Lower lobe of right lung (tissue), 2 donors: ENCODE results near the gene PEX3. TPM values are rescaled to one million over a fixed set of nuclear protein-coding genes. Genes with fewer than 3 reads are reported as not detected.

Source experiments
- ATAC-seq, 2 donors: fragments of 200-7000 bp; cut with Tn5 transposase; one replicate each; pipeline ENCODE4 v1.9.1; 2020 to 2022; ENCODE audit warnings: mild to moderate bottlenecking in 2 of 2, moderate library complexity in 2 of 2
- DNase-seq: peaks from one replicate; pipeline ENCODE4 v3.0.0-alpha.2; 2020
- H3K27ac ChIP-seq: fragments of 200-600 bp; one replicate; pipeline ENCODE4 v1.8.0; 2022
- H3K27me3 ChIP-seq: fragments of 200-600 bp; one replicate; pipeline ENCODE4 v1.8.0; 2022; ENCODE audit warnings: low read depth
- H3K36me3 ChIP-seq: fragments of 200-600 bp; one replicate; pipeline ENCODE4 v1.8.0; 2022; ENCODE audit warnings: mild to moderate bottlenecking
- H3K4me1 ChIP-seq: fragments of 200-600 bp; one replicate; pipeline ENCODE4 v1.8.0; 2022
- H3K4me3 ChIP-seq: fragments of 200-600 bp; one replicate; pipeline ENCODE4 v1.8.0; 2022; ENCODE audit warnings: mild to moderate bottlenecking
- H3K9me3 ChIP-seq: fragments of 200-600 bp; one replicate; pipeline ENCODE4 v1.8.0; 2022
- intact Hi-C: fragments of 100-400 bp; cut with DNase I; formaldehyde crosslinking; loops from one replicate; pipeline ENCODE4 v1.11.0; 2022
- total RNA-seq: library from RNA; stranded (reverse); fragmentation: NEBNext Ultra II Directional; extraction: Animal tissue kit (Norgen Biotek cat#: 25700); gene quantifications from one replicate; pipeline ENCODE4 v1.2.1, GENCODE V29; 2021
- TF ChIP-seq, protein P1 (sequence below): fragments of 200-600 bp; IDR thresholded peaks from one replicate; pipeline ENCODE4 v1.8.0; 2022; ENCODE audit warnings: antibody characterized with exemption, mild to moderate bottlenecking
- donor health status: DM: no; HTN: yes; CAD: no; lungs with severe emphysema.

PEX3 gene
- total RNA-seq, 1 donor from 2014 or later: 14.7 TPM

- peaks cover 84% of the 10 kb centered on the region for H3K36me3 ChIP-seq
- no peaks in the 10 kb centered on the region for H3K27me3 ChIP-seq
- intact Hi-C loops: no loop called here
- no peak overlapping the region for H3K27ac ChIP-seq
- no peaks in the 10 kb centered on the region for H3K9me3 ChIP-seq
- TF ChIP-seq, protein P1, sequence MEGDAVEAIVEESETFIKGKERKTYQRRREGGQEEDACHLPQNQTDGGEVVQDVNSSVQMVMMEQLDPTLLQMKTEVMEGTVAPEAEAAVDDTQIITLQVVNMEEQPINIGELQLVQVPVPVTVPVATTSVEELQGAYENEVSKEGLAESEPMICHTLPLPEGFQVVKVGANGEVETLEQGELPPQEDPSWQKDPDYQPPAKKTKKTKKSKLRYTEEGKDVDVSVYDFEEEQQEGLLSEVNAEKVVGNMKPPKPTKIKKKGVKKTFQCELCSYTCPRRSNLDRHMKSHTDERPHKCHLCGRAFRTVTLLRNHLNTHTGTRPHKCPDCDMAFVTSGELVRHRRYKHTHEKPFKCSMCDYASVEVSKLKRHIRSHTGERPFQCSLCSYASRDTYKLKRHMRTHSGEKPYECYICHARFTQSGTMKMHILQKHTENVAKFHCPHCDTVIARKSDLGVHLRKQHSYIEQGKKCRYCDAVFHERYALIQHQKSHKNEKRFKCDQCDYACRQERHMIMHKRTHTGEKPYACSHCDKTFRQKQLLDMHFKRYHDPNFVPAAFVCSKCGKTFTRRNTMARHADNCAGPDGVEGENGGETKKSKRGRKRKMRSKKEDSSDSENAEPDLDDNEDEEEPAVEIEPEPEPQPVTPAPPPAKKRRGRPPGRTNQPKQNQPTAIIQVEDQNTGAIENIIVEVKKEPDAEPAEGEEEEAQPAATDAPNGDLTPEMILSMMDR: no peak
- H3K4me1 ChIP-seq: no peaks in the 10 kb centered on the region
- H3K4me3 ChIP-seq: no peak overlapping the region
- DNase-seq (no peak), ATAC-seq (no peak)
Observed at GRCh38 chr6:143498428-143498827, 47.8 kb downstream of the PEX3 start.

GRCh38 chr6:143501851-143502250 is 51.2 kb downstream of the PEX3 start:
- Histone ChIP-seq H3K36me3 (peaks cover 80% of the 10 kb centered on the region), H3K4me1 (no peaks in the 10 kb centered on the region), H3K27ac (no peak overlapping the region), H3K4me3 (no peak overlapping the region), H3K9me3 (no peaks in the 10 kb centered on the region), H3K27me3 (no peaks in the 10 kb centered on the region)
- intact Hi-C loops: no loop called here
- DNase-seq (no peak), ATAC-seq (no peak)
- TF ChIP-seq, protein P1: no peak

GRCh38 chr6:143504369-143504768 is 53.8 kb downstream of the PEX3 start:
- H3K36me3 ChIP-seq: peaks cover 72% of the 10 kb centered on the region

DNA sequence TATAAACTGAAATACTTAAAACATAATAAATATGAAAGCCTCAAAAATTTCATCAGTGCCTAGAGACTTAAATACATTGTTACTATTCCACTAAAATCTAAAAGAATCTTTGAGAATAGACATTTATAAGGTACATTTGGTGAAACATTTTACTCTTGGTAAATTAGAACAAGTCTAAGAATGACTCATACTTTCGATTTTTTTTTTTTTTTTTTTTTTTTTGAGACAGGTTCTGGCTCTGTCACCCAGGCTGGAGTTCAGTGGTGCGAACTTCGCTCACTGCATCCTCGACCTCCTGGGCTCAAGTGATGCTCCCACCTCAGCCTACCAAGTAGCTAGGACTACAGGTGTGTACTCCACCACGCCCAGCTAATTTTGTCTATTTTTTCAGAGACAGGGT is 54.5 kb downstream of the PEX3 start:
- Histone ChIP-seq H3K27me3 (no peaks in the 10 kb centered on the region), H3K36me3 (peaks cover 67% of the 10 kb centered on the region), H3K9me3 (no peaks in the 10 kb centered on the region), H3K27ac (no peak overlapping the region), H3K4me1 (peaks cover 10% of the 10 kb centered on the region), H3K4me3 (no peak overlapping the region)
- DNase-seq (no peak), ATAC-seq (no peak)
- intact Hi-C loops: no loop called here
- TF ChIP-seq, protein P1: no peak

More at GRCh38 chr6:143504369-143504768, 53.8 kb downstream of the PEX3 start:
- Histone ChIP-seq H3K9me3 (no peaks in the 10 kb centered on the region), H3K27me3 (no peaks in the 10 kb centered on the region), H3K27ac (no peak overlapping the region), H3K4me1 (peaks cover 3% of the 10 kb centered on the region), H3K4me3 (no peak overlapping the region)
- TF ChIP-seq, protein P1: no peak
- ATAC-seq: no peak
- no peak for DNase-seq
- intact Hi-C loops: no loop called here

DNA sequence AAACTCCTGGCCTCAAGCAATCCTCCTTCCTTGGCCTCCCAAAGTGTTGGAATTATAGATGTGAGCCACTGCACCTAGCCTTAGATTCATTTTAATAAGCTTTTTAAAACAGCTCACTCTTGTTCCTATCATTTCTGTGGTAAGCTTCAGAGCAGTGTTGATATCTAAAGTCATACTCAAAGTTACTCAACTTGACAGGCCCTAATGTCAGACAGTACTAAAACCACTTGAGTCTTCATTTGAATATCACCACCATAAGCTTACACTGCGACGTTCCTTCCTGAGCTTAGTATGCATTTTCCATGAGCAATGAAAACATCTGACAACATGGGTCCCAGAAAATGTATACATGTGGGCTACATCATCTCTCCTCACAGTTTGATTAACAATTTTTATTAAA is 54.9 kb downstream of the PEX3 start:
- no peak overlapping the region for H3K4me3 ChIP-seq
- H3K27ac ChIP-seq: no peak overlapping the region
- H3K27me3 ChIP-seq: no peaks in the 10 kb centered on the region
- TF ChIP-seq, protein P1: no peak
- H3K36me3 ChIP-seq: peaks cover 63% of the 10 kb centered on the region
- ATAC-seq: no peak
- no peaks in the 10 kb centered on the region for H3K9me3 ChIP-seq
- no peak for DNase-seq
- intact Hi-C loops: no loop called here
- H3K4me1 ChIP-seq: peaks cover 15% of the 10 kb centered on the region

DNA sequence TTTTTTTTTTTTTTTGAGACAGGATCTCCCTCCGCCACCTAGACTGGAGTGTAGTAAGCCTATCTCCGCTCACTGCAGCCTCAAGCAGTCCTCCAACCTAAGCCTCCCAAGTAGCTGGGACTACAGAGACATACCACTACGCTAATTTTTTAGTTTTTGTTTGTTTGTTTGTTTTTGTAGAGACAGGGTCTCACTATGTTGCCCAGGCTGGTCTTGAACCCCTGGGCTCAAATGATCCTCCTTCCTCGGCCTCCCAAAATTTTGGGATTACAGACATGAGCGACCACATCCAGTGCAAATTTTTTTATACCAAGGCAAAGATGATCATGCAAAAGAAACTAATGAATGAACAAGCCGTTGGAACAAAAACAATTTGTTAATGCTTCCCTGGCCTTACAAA is 55.6 kb downstream of the PEX3 start:
- Histone ChIP-seq H3K27ac (no peak overlapping the region), H3K9me3 (no peaks in the 10 kb centered on the region), H3K27me3 (no peaks in the 10 kb centered on the region), H3K4me3 (no peak overlapping the region), H3K36me3 (peaks cover 58% of the 10 kb centered on the region), H3K4me1 (peaks cover 17% of the 10 kb centered on the region)
- intact Hi-C loops: no loop called here
- TF ChIP-seq, protein P1: no peak
- ATAC-seq: no peak
- DNase-seq: no peak
